Sigmoid colon (tissue), 4 donors: Measurements from ENCODE around the gene CHCHD1.
A peak's percentile ranks its signal among the peaks of the same experiment; 100 is the strongest.

Source experiments
- EP300 ChIP-seq, 4 donors: sonication (generic); formaldehyde crosslinking; IDR thresholded peaks; one replicate each; pipeline ENCODE4 v1.6.1; 2017; ENCODE audit warnings: antibody characterized with exemption in 4 of 4
- POLR2A ChIP-seq, 2 donors: fragments of 450-650 bp; IDR thresholded peaks; one replicate each; pipeline ENCODE4 v1.6.1; 2016; ENCODE audit warnings: antibody characterized with exemption in 2 of 2, mild to moderate bottlenecking in 2 of 2, moderate library complexity in 2 of 2
- TF ChIP-seq, protein P1 (sequence below), 4 experiments: fragments of 450-650 bp in 3 of 4; fragments of 200-600 bp in 1 of 4; IDR thresholded peaks; one replicate each; pipeline ENCODE4 v1.5.1; 2016 to 2019; ENCODE audit warnings: antibody characterized with exemption in 4 of 4, mild to moderate bottlenecking in 3 of 4, moderate library complexity in 2 of 4

DNA sequence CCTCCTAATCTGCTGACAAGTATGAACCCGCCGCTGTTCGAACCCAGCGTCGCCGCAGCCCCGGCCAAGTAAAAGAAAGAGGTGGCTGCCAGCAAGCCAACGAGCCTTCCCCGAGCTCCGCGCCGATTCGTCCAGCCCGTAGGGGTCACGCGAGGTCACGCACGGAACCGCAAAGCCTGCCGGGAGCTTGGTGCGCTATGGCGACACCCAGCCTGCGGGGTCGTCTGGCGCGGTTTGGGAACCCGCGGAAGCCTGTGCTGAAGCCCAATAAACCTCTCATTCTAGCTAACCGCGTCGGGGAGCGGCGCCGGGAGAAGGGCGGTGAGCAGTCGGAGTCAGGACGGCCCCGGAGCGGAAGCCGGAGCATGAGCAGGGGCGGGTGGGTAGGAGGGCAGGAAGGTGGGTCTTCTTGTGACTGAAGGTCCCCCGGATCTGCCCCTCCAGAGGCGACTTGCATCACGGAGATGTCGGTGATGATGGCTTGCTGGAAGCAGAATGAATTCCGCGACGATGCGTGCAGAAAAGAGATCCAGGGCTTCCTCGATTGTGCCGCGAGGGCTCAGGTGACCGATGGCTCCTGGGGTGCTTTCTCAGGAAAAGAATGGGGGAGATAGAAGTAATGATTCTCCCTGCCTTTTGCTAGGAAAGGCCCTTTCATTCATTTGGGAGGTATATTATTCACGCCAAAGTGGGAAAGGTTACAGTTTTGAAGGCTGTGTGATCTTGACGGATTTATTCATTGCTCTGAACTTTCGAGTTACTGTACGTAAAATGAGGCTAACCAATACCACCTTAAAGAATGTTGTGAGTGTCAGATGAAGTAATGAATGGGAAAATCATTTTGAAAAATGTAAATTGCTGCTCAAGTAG lies at the start of gene CHCHD1:
- TF ChIP-seq, protein P1, sequence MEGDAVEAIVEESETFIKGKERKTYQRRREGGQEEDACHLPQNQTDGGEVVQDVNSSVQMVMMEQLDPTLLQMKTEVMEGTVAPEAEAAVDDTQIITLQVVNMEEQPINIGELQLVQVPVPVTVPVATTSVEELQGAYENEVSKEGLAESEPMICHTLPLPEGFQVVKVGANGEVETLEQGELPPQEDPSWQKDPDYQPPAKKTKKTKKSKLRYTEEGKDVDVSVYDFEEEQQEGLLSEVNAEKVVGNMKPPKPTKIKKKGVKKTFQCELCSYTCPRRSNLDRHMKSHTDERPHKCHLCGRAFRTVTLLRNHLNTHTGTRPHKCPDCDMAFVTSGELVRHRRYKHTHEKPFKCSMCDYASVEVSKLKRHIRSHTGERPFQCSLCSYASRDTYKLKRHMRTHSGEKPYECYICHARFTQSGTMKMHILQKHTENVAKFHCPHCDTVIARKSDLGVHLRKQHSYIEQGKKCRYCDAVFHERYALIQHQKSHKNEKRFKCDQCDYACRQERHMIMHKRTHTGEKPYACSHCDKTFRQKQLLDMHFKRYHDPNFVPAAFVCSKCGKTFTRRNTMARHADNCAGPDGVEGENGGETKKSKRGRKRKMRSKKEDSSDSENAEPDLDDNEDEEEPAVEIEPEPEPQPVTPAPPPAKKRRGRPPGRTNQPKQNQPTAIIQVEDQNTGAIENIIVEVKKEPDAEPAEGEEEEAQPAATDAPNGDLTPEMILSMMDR (IDR thresholded peaks at IDR 0.05) = no peak
- TF ChIP-seq EP300 (IDR thresholded peaks at IDR 0.05) (no peak), POLR2A (IDR thresholded peaks at IDR 0.05) (peak; percentile 67)
